ENCODE results near the gene MAPKAP1. TPM values are rescaled to one million over a fixed set of nuclear protein-coding genes. Genes with fewer than 3 reads are reported as not detected.

The MAPKAP1 gene
- total and polyA plus RNA-seq, 2 of the 13 experiments (the other 11 are each of a cell fraction or from before 2014, with no cell fraction given), result 45.0 to 64.3 TPM

DNA sequence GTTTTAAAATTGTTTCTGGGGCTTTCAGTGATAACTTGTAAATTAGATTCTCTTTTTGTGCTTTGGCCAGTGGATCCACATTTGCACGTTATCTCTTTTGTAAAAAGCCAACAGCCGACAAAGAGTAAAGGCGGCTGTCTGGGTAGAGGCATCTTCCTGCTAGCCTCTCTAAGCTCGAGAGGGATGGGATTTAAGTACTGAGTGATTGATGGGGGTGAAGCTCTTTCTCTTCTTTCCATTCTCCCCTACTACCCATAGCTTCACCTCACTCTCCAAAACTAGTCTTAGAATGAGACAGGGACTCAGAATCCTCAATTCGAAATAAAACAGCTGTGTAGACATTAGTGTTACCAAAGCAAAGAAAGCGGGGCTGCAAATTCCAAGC, 43.6 kb upstream of the MAPKAP1 start:
- no peaks in the 10 kb centered on the region for H3K27me3 ChIP-seq (ENCODE audit: control insufficient read depth in 1 of 2, insufficient read depth in 2 of 2, low read length in 2 of 2)
- POLR2A ChIA-PET, result interaction anchor here (1.3 kb wide), 1 partner anchor 8 kb away, joined by 5 read pairs; no protein-coding TSS in a partner anchor
- 70% methylated on average over 6 of the region's 6 CpGs for WGBS (ENCODE audit: low lambda C conversion rate)
- no peak for DNase-seq (ENCODE audit: low spot score)
- H3K36me3 ChIP-seq (replicated peaks in 1 of 2; ENCODE audit: control insufficient read depth in 1 of 2, insufficient read depth in 2 of 2, low read length in 2 of 2), result no peaks in the 10 kb centered on the region; a peak in 1 of 5 replicates
- no peak for ATAC-seq
- H3K79me2 ChIP-seq (ENCODE audit: insufficient read depth, low read length), result no peaks in the 10 kb centered on the region
- peak overlapping the region in 1 of 3 experiments; percentile 21; a peak in 1 of 6 replicates for H3K4me3 ChIP-seq (replicated peaks in 1 of 3; ENCODE audit: insufficient read depth in 1 of 3, low read depth in 2 of 3, low read length in 3 of 3)
- intact Hi-C loops (cut with micrococcal nuclease; ENCODE audit: unreplicated experiment) (no loop called here), in situ Hi-C loops (cut with HindIII; ENCODE audit: extremely low pct_ligation_motif_present, low pct_unique_long_range_greater_than_20kb) (no loop called here)
- CTCF ChIA-PET (ENCODE audit: low intra/inter-chr PET ratio, low total read pairs), result no interaction called here
- no peaks in the 10 kb centered on the region for H4K20me1 ChIP-seq (ENCODE audit: insufficient read depth, low read length)
- no peak for FAIRE-seq
- H3K4me1 ChIP-seq (ENCODE audit: insufficient read depth, low read length), result peaks cover 41% of the 10 kb centered on the region
- peak overlapping the region; percentile 26 for H3K27ac ChIP-seq (ENCODE audit: extremely low read length, insufficient read depth, low read length)
- H3K9ac ChIP-seq (ENCODE audit: insufficient read depth, low read depth, low read length), result 0 out of 2 replicates have a peak overlapping the region, but pooled peaks have one; percentile 14
- H3K4me2 ChIP-seq (ENCODE audit: low read depth, low read length), result peak overlapping the region; percentile 61
- H2AFZ ChIP-seq (ENCODE audit: low read length), result no peak overlapping the region
- no TSS peak for BruUV-seq (replicated peaks)
- no peak for TF ChIP-seq MTA3 (CRISPR knock-in tag; IDR thresholded peaks at IDR 0.05)
- no peak for TF ChIP-seq PRMT3 (CRISPR knock-in tag; IDR thresholded peaks at IDR 0.05; ENCODE audit: borderline replicate concordance, low read depth)
- TF ChIP-seq, protein P1, sequence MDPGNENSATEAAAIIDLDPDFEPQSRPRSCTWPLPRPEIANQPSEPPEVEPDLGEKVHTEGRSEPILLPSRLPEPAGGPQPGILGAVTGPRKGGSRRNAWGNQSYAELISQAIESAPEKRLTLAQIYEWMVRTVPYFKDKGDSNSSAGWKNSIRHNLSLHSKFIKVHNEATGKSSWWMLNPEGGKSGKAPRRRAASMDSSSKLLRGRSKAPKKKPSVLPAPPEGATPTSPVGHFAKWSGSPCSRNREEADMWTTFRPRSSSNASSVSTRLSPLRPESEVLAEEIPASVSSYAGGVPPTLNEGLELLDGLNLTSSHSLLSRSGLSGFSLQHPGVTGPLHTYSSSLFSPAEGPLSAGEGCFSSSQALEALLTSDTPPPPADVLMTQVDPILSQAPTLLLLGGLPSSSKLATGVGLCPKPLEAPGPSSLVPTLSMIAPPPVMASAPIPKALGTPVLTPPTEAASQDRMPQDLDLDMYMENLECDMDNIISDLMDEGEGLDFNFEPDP (CRISPR knock-in tag; conservative IDR thresholded peaks at IDR 0.05), result no peak
- no peak for TF ChIP-seq GFI1 (CRISPR knock-in tag; IDR thresholded peaks at IDR 0.05; ENCODE audit: borderline replicate concordance)
- TF ChIP-seq ZNF703 (CRISPR knock-in tag; IDR thresholded peaks at IDR 0.05; ENCODE audit: borderline replicate concordance), result no peak
- no peak for TF ChIP-seq FOXC1 (CRISPR knock-in tag; IDR thresholded peaks at IDR 0.05; ENCODE audit: borderline replicate concordance)
- TF ChIP-seq, protein P2, sequence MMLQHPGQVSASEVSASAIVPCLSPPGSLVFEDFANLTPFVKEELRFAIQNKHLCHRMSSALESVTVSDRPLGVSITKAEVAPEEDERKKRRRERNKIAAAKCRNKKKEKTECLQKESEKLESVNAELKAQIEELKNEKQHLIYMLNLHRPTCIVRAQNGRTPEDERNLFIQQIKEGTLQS (CRISPR knock-in tag; IDR thresholded peaks at IDR 0.05), result no peak
- TF ChIP-seq PHF5A (CRISPR knock-in tag; IDR thresholded peaks at IDR 0.05; ENCODE audit: low read depth, unreplicated experiment), result no peak
- no peak for TF ChIP-seq KMT2A (CRISPR knock-in tag; IDR thresholded peaks at IDR 0.05)
- TF ChIP-seq ASH2L (IDR thresholded peaks at IDR 0.05; ENCODE audit: insufficient read length, low read depth, low read length), result no peak
- TF ChIP-seq EP300 (IDR thresholded peaks at IDR 0.05; ENCODE audit: low read depth in 2 of 2, low read length in 2 of 2), result no peak
- TF ChIP-seq EP300 (CRISPR knock-in tag; IDR thresholded peaks at IDR 0.05; ENCODE audit: borderline replicate concordance), result no peak
- no peak for TF ChIP-seq HOXA3 (CRISPR knock-in tag; IDR thresholded peaks at IDR 0.05)
- TF ChIP-seq ZSCAN9 (CRISPR knock-in tag; IDR thresholded peaks at IDR 0.05; ENCODE audit: borderline replicate concordance), result no peak
- TF ChIP-seq, protein P3, sequence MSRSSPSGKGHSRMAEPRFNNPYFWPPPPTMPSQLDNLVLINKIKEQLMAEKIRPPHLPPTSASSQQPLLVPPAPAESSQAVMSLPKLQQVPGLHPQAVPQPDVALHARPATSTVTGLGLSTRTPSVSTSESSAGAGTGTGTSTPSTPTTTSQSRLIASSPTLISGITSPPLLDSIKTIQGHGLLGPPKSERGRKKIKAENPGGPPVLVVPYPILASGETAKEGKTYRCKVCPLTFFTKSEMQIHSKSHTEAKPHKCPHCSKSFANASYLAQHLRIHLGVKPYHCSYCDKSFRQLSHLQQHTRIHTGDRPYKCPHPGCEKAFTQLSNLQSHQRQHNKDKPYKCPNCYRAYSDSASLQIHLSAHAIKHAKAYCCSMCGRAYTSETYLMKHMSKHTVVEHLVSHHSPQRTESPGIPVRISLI (CRISPR knock-in tag; IDR thresholded peaks at IDR 0.05; ENCODE audit: borderline replicate concordance), result no peak
- H3K9me3 ChIP-seq (ENCODE audit: low read length), result no peaks in the 10 kb centered on the region

Measured in HepG2 (cell line).